Parathyroid adenoma (tissue), 2 donors: ENCODE data around the gene KIAA0586.
A peak's percentile ranks its signal among the peaks of the same experiment; 100 is the strongest.
"Not testable (repeated sequence)": the region's sequence is repeated elsewhere in the genome, so short reads cannot be mapped to it uniquely, and the experiment has no call there.

Experiments
- H2AFZ ChIP-seq: fragments of 300-600 bp; sonication (generic); one replicate; pipeline ENCODE4 v1.7.0; 2017; ENCODE audit warnings: antibody characterized with exemption, mild to moderate bottlenecking
- H3K27ac ChIP-seq: fragments of 300-600 bp; sonication (generic); one replicate; pipeline ENCODE4 v1.7.0; 2017
- H3K27me3 ChIP-seq: fragments of 300-600 bp; sonication (generic); one replicate; pipeline ENCODE4 v1.7.0; 2017; ENCODE audit warnings: low read length; ENCODE audit not compliant: control insufficient read depth, insufficient read depth
- H3K36me3 ChIP-seq: fragments of 300-600 bp; sonication (generic); one replicate; pipeline ENCODE4 v1.7.0; 2017; ENCODE audit warnings: low read length; ENCODE audit not compliant: control insufficient read depth, insufficient read depth
- H3K4me1 ChIP-seq: fragments of 300-600 bp; sonication (generic); one replicate; pipeline ENCODE4 v1.7.0; 2017; ENCODE audit warnings: control low read depth
- H3K4me2 ChIP-seq: fragments of 300-600 bp; sonication (generic); one replicate; pipeline ENCODE4 v1.7.0; 2017; ENCODE audit warnings: low read length
- H3K4me3 ChIP-seq: fragments of 300-600 bp; sonication (generic); one replicate; pipeline ENCODE4 v1.7.0; 2017; ENCODE audit warnings: low read depth, low read length
- H3K79me2 ChIP-seq: fragments of 300-600 bp; sonication (generic); one replicate; pipeline ENCODE4 v1.7.0; 2017; ENCODE audit warnings: control low read depth
- H3K9ac ChIP-seq: fragments of 300-600 bp; sonication (generic); one replicate; pipeline ENCODE4 v1.7.0; 2017; ENCODE audit warnings: mild to moderate bottlenecking
- H3K9me3 ChIP-seq: fragments of 300-600 bp; sonication (generic); one replicate; pipeline ENCODE4 v1.7.0; 2017; ENCODE audit warnings: low read length; ENCODE audit not compliant: control insufficient read depth
- TF ChIP-seq, protein P1 (sequence below): fragments of 300-600 bp; sonication (generic); IDR thresholded peaks from one replicate; pipeline ENCODE4 v1.7.0; 2017; ENCODE audit warnings: antibody characterized with exemption, mild to moderate bottlenecking
- donor health status: primary hyperparathyroidism.

The KIAA0586 gene

DNA sequence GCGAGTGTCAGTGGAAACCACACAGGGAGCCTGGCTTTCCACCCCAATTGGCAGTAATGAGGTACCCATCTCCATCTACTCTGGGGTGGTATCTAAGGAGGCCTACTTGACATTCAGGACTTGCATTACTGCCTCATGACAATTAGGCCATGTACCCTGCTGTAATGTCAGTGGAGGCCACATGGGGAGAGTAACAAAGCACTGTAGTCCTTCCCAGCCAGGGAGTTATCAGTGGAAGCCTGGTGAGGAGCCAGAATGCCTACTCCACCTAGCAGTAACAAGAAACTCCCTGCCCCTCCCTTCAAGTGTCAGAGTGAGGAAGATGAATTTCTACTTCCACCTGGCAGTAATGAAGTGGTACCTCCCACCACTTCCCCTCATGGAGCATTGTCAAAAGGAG is 12.7 kb upstream of the KIAA0586 start:
- Histone ChIP-seq H3K27ac (no peak overlapping the region), H3K36me3 (no peaks in the 10 kb centered on the region), H3K4me2 (no peak overlapping the region), H2AFZ (no peak overlapping the region), H3K4me1 (no peaks in the 10 kb centered on the region), H3K9me3 (no peaks in the 10 kb centered on the region), H3K79me2 (peaks cover 3% of the 10 kb centered on the region), H3K9ac (no peak overlapping the region), H3K4me3 (no peak overlapping the region), H3K27me3 (no peaks in the 10 kb centered on the region)
- TF ChIP-seq, protein P1, sequence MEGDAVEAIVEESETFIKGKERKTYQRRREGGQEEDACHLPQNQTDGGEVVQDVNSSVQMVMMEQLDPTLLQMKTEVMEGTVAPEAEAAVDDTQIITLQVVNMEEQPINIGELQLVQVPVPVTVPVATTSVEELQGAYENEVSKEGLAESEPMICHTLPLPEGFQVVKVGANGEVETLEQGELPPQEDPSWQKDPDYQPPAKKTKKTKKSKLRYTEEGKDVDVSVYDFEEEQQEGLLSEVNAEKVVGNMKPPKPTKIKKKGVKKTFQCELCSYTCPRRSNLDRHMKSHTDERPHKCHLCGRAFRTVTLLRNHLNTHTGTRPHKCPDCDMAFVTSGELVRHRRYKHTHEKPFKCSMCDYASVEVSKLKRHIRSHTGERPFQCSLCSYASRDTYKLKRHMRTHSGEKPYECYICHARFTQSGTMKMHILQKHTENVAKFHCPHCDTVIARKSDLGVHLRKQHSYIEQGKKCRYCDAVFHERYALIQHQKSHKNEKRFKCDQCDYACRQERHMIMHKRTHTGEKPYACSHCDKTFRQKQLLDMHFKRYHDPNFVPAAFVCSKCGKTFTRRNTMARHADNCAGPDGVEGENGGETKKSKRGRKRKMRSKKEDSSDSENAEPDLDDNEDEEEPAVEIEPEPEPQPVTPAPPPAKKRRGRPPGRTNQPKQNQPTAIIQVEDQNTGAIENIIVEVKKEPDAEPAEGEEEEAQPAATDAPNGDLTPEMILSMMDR, result no peak

DNA sequence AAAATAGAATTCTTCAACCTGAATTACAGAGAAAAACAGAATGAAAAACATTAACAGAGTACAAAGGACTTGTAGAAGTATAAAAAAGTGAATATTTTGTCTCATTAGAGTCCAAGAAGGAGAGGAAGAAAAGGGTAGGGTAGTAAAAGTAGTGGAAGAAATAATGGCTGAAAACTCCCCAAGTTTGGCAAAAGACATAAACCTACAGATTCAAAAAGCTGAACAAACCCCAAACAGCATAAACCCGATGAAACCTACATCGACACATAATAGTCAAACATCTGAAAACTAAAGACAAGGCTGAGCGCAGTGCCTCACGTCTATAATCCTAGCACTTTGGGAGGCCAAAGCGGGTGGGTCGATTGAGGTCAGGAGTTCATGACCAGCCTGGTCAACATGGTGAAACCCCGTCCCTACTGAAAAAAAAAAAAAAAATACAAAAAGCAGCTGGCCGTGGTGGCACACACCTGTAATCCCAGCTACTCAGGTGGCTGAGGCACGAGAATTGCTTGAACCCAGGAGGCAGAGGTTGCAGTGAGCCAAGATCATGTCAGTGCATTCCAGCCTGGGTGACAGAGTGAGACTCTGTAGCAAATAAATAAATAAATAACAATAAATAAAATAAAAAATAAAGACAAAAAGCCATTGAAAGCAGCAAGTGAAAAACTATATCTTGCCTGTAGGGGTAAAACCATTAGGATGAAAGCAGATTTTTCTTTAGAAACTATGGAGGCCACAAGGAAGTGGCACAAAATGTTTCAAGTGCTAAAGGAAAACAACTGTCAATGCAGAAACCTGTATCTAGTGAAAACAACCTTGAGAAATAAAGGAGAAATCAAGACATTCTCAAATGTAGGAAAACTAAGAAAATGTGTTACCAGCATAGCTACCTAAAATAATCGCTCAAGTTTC is 11.6 kb upstream of the KIAA0586 start:
- H2AFZ ChIP-seq, result no peak overlapping the region

DNA sequence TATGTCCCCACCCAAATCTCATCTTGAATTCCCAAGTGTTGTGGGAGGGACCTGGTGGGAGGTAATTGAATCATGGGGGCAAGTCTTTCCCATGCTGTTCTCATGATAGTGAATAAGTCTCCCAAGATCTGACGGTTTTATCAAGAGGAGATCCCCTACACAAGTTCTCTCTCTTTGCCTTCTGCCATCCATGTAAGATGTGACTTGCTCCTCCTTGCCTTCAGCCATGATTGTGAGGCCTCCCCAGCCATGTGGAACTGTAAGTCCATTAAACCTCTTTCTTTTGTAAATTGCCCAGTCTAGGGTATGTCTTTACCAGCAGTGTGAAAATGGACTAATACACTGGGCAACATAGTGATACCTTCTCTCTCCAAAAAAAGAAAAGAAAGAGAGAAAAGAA is 10.6 kb upstream of the KIAA0586 start:
- H2AFZ ChIP-seq, H3K4me1 ChIP-seq, H3K27ac ChIP-seq, H3K27me3 ChIP-seq, H3K36me3 ChIP-seq, H3K9ac ChIP-seq, H3K9me3 ChIP-seq, H3K79me2 ChIP-seq, H3K4me2 ChIP-seq, H3K4me3 ChIP-seq: not testable (repeated sequence)

More for the DNA sequence above, 11.6 kb upstream of the KIAA0586 start:
- TF ChIP-seq, protein P1, result no peak
- H3K9me3 ChIP-seq, result no peaks in the 10 kb centered on the region
- H3K27ac ChIP-seq, result no peak overlapping the region
- peaks cover 3% of the 10 kb centered on the region for H3K79me2 ChIP-seq
- H3K9ac ChIP-seq, result no peak overlapping the region
- H3K4me3 ChIP-seq, result no peak overlapping the region
- no peaks in the 10 kb centered on the region for H3K4me1 ChIP-seq
- H3K4me2 ChIP-seq, result no peak overlapping the region
- H3K36me3 ChIP-seq, result no peaks in the 10 kb centered on the region
- H3K27me3 ChIP-seq, result no peaks in the 10 kb centered on the region

DNA sequence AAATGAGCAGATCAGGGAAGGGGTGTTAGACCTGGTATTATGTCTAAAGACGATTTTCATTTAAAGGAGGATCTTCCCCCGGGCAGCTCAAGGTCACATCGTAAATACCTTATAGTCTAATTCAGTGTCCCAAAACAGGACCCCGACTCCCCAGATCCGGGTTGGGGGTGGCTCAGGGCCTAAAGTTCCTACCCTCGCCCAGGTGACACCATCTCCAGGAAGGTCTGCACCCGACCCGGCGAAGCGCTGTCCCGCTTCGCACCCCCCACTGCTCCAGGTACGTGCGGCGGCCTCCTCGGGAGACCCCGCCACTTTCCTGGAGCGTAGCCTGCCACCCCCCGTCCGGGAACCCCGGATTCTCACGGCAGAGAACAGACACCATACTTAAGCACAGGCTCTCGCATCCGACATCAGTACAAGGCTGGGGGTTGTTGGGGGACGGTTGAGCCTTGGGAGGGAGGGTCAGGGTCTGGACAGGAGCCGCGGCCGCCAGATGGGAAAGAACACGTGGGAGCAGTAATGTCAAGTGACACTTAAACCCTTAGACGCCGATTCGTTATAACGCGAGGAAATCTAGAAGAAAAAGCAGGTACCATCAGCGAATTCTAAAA is 744 bp upstream of the KIAA0586 start:
- Histone ChIP-seq H3K79me2 (peaks cover 6% of the 10 kb centered on the region), H3K27ac (peak overlapping the region; percentile 90), H2AFZ (peak overlapping the region; percentile 94), H3K4me3 (peak overlapping the region; percentile 98), H3K9ac (peak overlapping the region; percentile 74), H3K4me1 (peaks cover 4% of the 10 kb centered on the region), H3K27me3 (no peaks in the 10 kb centered on the region), H3K4me2 (peak overlapping the region; percentile 99), H3K36me3 (no peaks in the 10 kb centered on the region), H3K9me3 (no peaks in the 10 kb centered on the region)
- TF ChIP-seq, protein P1, result no peak

DNA sequence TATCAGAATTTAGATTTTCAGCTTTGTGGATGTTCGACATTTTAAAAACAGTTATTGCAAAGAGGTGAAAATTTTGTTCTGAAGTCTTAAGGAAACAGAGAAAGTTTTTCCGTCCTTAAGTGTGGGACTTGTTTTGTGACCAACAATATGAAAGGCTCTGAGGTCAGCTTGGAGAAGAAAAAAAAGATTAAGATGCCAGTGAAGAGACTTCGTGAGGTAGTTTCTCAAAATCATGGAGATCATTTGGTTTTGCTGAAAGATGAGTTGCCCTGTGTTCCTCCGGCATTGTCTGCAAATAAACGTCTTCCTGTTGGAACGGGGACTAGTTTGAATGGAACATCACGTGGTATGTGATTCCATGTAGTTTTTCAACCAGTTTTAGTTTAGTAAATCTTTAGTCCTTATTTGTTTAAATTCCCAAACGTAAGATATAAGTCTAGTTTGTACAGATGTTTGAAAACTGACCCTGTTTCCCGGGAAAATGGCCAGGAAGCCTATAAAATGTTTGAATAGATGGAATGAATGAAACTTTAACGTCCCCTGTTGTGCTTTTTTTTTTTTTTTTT is 682 bp downstream of the KIAA0586 start:
- Histone ChIP-seq H3K79me2 (peaks cover 6% of the 10 kb centered on the region), H3K27ac (peak overlapping the region; percentile 90), H3K4me2 (peak overlapping the region; percentile 90), H3K9me3 (no peaks in the 10 kb centered on the region), H3K4me3 (peak overlapping the region; percentile 98), H3K9ac (peak overlapping the region; percentile 2), H3K4me1 (peaks cover 4% of the 10 kb centered on the region), H3K27me3 (no peaks in the 10 kb centered on the region), H3K36me3 (no peaks in the 10 kb centered on the region), H2AFZ (peak overlapping the region; percentile 94)
- TF ChIP-seq, protein P1, result no peak
